HEK293 (cell line): ENCODE data around the gene MIEF2.
A peak's percentile ranks its signal among the peaks of the same experiment; 100 is the strongest.

Experiments
- CTCF ChIA-PET: fragments of 350-600 bp; formaldehyde crosslinking; extraction: SDS; loops from one replicate; lab custom pipeline; 2021; ENCODE audit warnings: antibody characterized with exemption; lab: Yijun Ruan, JAX
- POLR2A ChIA-PET: fragments of 300-600 bp; formaldehyde crosslinking; extraction: SDS; loops from one replicate; lab custom pipeline; 2020; ENCODE audit warnings: antibody characterized with exemption, inconsistent platforms; lab: Yijun Ruan, JAX
- H3K27ac ChIP-seq: fragments of 200-500 bp; sonication (Bioruptor generic); 2 replicates; pipeline ENCODE4 v1.5.1; 2014; ENCODE audit warnings: low read depth, low read length, control low read depth, inconsistent platforms; ENCODE audit errors: extremely low read depth
- H3K36me3 ChIP-seq, 2 experiments: fragments of 200-500 bp in 1 of 2; sonication (Bioruptor generic) in 1 of 2; 1 replicate in 1 of 2; 2 replicates in 1 of 2; pipeline ENCODE4 v1.5.1; 2014 to 2017; ENCODE audit warnings: inconsistent platforms in 2 of 2, low read length in 2 of 2; ENCODE audit not compliant: control insufficient read depth in 2 of 2, insufficient read depth in 1 of 2
- H3K4me1 ChIP-seq: fragments of 200-500 bp; sonication (Bioruptor generic); 2 replicates; pipeline ENCODE4 v1.5.1; 2014; ENCODE audit warnings: mild to moderate bottlenecking, low read length, inconsistent platforms; ENCODE audit not compliant: control insufficient read depth, insufficient read depth
- H3K4me3 ChIP-seq: 2 replicates; pipeline ENCODE4 v1.5.1; 2011; ENCODE audit warnings: low read depth, mild to moderate bottlenecking, control low read depth, low read length, moderate library complexity
- H3K9me3 ChIP-seq: fragments of 200-500 bp; sonication (Bioruptor generic); 2 replicates; pipeline ENCODE4 v1.5.1; 2014; ENCODE audit warnings: low read depth, low read length, inconsistent platforms; ENCODE audit not compliant: control insufficient read depth, insufficient read depth
- GLIS1 ChIP-seq: fragments of 450-650 bp; formaldehyde crosslinking; IDR thresholded peaks from 2 replicates; pipeline ENCODE4 v1.5.1; 2016; ENCODE audit warnings: missing biosample characterization, missing genetic modification characterization
- GLIS2 ChIP-seq: fragments of 450-650 bp; formaldehyde crosslinking; IDR thresholded peaks from 2 replicates; pipeline ENCODE4 v1.5.1; 2016; ENCODE audit warnings: missing biosample characterization, missing genetic modification characterization
- KLF17 ChIP-seq: fragments of 450-650 bp; formaldehyde crosslinking; IDR thresholded peaks from 2 replicates; pipeline ENCODE4 v1.5.1; 2016; ENCODE audit warnings: missing biosample characterization, missing genetic modification characterization
- PRDM1 ChIP-seq: fragments of 450-650 bp; formaldehyde crosslinking; IDR thresholded peaks from 2 replicates; pipeline ENCODE4; 2016; ENCODE audit warnings: missing biosample characterization, missing genetic modification characterization
- PRDM10 ChIP-seq: fragments of 450-650 bp; formaldehyde crosslinking; IDR thresholded peaks from 2 replicates; pipeline ENCODE4 v1.5.1; 2016; ENCODE audit warnings: missing biosample characterization, missing genetic modification characterization
- SCRT2 ChIP-seq: fragments of 450-650 bp; formaldehyde crosslinking; IDR thresholded peaks from 2 replicates; pipeline ENCODE4 v1.5.1; 2016; ENCODE audit warnings: missing biosample characterization, missing genetic modification characterization
- ZBTB21 ChIP-seq: fragments of 450-650 bp; formaldehyde crosslinking; IDR thresholded peaks from 2 replicates; pipeline ENCODE4 v1.5.1; 2017; ENCODE audit warnings: missing biosample characterization, missing genetic modification characterization
- ZNF16 ChIP-seq: fragments of 450-650 bp; formaldehyde crosslinking; IDR thresholded peaks from 2 replicates; pipeline ENCODE4 v1.5.1; 2016; ENCODE audit warnings: low read depth, missing biosample characterization, missing genetic modification characterization
- ZNF175 ChIP-seq: fragments of 450-650 bp; formaldehyde crosslinking; IDR thresholded peaks from 2 replicates; pipeline ENCODE4 v1.5.1; 2016; ENCODE audit warnings: missing biosample characterization, missing genetic modification characterization
- ZNF2 ChIP-seq: fragments of 450-650 bp; formaldehyde crosslinking; IDR thresholded peaks from 2 replicates; pipeline ENCODE4 v1.5.1; 2016; ENCODE audit warnings: missing biosample characterization, missing genetic modification characterization
- ZNF391 ChIP-seq: fragments of 450-650 bp; formaldehyde crosslinking; IDR thresholded peaks from 2 replicates; pipeline ENCODE4 v1.5.1; 2016; ENCODE audit warnings: low read depth, missing biosample characterization, missing genetic modification characterization, borderline replicate concordance
- ZNF416 ChIP-seq: fragments of 450-650 bp; formaldehyde crosslinking; IDR thresholded peaks from 2 replicates; pipeline ENCODE4 v1.5.1; 2016; ENCODE audit warnings: missing biosample characterization, missing genetic modification characterization
- ZNF501 ChIP-seq: fragments of 450-650 bp; formaldehyde crosslinking; IDR thresholded peaks from 2 replicates; pipeline ENCODE4 v1.5.1; 2016; ENCODE audit warnings: missing biosample characterization, missing genetic modification characterization
- ZNF549 ChIP-seq: fragments of 450-650 bp; IDR thresholded peaks from 2 replicates; pipeline ENCODE4 v1.5.1; 2018; ENCODE audit warnings: missing biosample characterization, missing genetic modification characterization, mild to moderate bottlenecking, inconsistent platforms, moderate library complexity
- TF ChIP-seq, protein P1 (sequence below): fragments of 450-650 bp; formaldehyde crosslinking; IDR thresholded peaks from 2 replicates; pipeline ENCODE4 v1.5.1; 2016; ENCODE audit warnings: missing biosample characterization, missing genetic modification characterization
- TF ChIP-seq, protein P2 (sequence below): fragments of 450-650 bp; formaldehyde crosslinking; IDR thresholded peaks from 2 replicates; pipeline ENCODE4 v1.5.1; 2016; ENCODE audit warnings: missing biosample characterization, missing genetic modification characterization

Gene MIEF2

DNA sequence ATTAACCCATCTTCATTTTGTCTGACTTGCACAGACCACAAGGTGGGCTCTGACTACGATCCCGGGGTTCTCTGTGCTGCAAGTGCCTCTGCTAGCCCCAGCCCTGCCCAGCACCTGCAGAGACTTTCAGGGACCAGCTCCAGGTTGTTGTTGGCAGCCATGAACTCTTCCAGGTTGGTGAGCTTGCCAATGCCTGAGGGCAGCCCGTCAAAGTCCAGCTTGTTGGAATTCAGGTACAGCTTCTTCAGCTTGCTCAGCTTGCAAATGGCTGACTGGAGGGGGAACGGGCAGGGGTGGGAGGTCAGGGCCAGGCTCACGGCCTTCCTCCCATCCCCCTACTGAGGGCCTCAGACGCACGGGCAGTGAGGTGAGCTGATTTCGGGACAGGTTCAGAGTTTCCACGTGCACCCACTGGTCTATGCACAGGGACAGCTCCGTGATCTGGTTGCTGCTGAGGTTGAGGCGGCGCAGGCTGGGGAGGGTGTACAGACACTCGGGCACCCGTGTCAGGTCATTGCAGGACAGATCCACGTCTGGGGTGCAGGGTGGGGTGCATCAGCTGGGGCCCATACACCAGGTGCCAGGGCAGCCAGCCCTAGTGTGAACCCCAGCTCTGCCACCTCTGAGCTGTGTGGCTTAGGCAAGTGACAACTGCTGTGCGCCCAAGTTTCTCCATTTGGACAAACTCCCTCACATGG lies 7.1 kb upstream of the MIEF2 start:
- ChIA-PET POLR2A (interaction anchor here (1.1 kb wide), 1 partner anchor 61 kb away, joined by 3 read pairs; the partner anchor contains the start of genes SMCR8 and TOP3A), CTCF (interaction anchor here (1.1 kb wide), 1 partner anchor 10 kb away, joined by 5 read pairs; no protein-coding TSS in a partner anchor)
- TF ChIP-seq ZNF501 (tag by site-specific recombination) (no peak), ZNF549 (tag by site-specific recombination) (no peak), PRDM1 (no peak), ZNF175 (tag by site-specific recombination) (no peak), ZBTB21 (tag by site-specific recombination) (no peak), ZNF391 (tag by site-specific recombination) (no peak)
- TF ChIP-seq, protein P1, sequence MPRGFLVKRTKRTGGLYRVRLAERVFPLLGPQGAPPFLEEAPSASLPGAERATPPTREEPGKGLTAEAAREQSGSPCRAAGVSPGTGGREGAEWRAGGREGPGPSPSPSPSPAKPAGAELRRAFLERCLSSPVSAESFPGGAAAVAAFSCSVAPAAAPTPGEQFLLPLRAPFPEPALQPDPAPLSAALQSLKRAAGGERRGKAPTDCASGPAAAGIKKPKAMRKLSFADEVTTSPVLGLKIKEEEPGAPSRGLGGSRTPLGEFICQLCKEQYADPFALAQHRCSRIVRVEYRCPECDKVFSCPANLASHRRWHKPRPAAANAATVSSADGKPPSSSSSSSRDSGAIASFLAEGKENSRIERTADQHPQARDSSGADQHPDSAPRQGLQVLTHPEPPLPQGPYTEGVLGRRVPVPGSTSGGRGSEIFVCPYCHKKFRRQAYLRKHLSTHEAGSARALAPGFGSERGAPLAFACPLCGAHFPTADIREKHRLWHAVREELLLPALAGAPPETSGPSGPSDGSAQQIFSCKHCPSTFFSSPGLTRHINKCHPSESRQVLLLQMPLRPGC (tag by site-specific recombination): no peak
- TF ChIP-seq, protein P2, sequence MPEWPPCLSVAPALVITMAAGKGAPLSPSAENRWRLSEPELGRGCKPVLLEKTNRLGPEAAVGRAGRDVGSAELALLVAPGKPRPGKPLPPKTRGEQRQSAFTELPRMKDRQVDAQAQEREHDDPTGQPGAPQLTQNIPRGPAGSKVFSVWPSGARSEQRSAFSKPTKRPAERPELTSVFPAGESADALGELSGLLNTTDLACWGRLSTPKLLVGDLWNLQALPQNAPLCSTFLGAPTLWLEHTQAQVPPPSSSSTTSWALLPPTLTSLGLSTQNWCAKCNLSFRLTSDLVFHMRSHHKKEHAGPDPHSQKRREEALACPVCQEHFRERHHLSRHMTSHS (tag by site-specific recombination): no peak
- peaks cover 9% of the 10 kb centered on the region for H3K4me1 ChIP-seq
- no peak overlapping the region for H3K4me3 ChIP-seq
- H3K27ac ChIP-seq: no peak overlapping the region
- no peaks in the 10 kb centered on the region for H3K9me3 ChIP-seq
- H3K36me3 ChIP-seq: peaks cover 9 to 86% of the 10 kb centered on the region in 2 experiments

DNA sequence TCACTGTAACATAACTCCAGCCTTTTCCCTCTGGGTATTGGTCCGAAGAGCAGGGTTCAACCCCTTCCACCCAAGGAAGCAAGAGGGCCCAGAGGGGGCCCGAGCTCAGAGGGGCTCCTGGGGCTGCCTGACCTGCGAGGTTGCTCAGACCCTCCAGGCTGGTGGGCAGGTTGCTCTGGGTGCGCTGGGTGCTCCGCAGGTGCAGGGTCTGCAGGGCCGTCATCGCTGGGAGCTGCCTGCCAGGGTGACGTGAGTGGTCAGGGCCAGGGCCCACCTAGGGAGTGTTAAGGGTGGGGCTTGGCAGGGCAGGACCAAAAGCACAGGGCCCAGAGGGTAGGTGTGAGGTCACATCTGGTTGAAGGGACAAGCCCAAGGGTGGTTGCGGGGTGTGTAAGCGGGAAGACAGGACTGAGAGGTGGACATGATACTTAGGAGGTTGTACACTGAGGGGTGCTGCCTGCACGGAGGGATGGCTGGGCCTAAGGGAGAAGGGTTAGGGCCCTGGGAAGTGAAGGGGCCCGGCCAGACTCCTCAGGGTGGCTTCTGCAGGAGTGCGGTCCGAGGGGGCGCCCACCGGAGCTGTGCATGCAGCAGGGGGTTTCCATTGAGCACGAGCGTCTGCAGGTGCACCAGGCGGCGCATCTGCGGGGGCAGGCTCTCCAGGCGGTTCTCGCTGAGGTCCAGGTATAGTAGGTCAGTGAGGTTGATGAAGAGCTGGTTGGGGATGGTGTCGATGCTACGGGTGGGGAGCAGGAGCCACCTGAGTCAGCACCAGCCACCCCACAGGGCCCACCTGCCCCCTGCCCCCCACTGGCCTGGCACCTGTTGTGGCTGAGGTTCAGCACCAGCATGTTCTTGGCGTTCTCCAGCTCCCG lies 6.3 kb upstream of the MIEF2 start:
- Histone ChIP-seq H3K4me1 (peaks cover 12% of the 10 kb centered on the region), H3K27ac (no peak overlapping the region)
- CTCF ChIA-PET: interaction anchor here (1.1 kb wide), 1 partner anchor 11 kb away, joined by 5 read pairs; no protein-coding TSS in a partner anchor
- TF ChIP-seq ZNF2 (no peak), KLF17 (tag by site-specific recombination) (no peak), ZNF416 (tag by site-specific recombination) (no peak), PRDM10 (tag by site-specific recombination) (peak; percentile 53), GLIS2 (peak; percentile 23; the same call in 1 of the 2 replicates), SCRT2 (peak; percentile 37; the same call in 1 of the 2 replicates), ZNF16 (tag by site-specific recombination) (no peak), ZNF501 (tag by site-specific recombination) (no peak), GLIS1 (no peak)
- TF ChIP-seq, all 188 proteins: peak for 3
- H3K9me3 ChIP-seq: no peaks in the 10 kb centered on the region
- no peak overlapping the region for H3K4me3 ChIP-seq
- POLR2A ChIA-PET: interaction anchor here (1.1 kb wide), 1 partner anchor 61 kb away, joined by 3 read pairs; the partner anchor contains the start of genes SMCR8 and TOP3A
- peaks cover 9 to 78% of the 10 kb centered on the region in 2 experiments for H3K36me3 ChIP-seq
